Stimulated activated CD8-positive, alpha-beta memory T cell treated with anti-CD3 and anti-CD28 coated beads, Interleukin-4, amount 100 ng/mL, for 4 hours (primary cell): ENCODE results near the gene TRPC3.

Source experiments
- DNase-seq, 2 donors: peaks; one replicate each; pipeline ENCODE4 v3.0.0-alpha.2; 2020; ENCODE audit warnings: low read depth in 2 of 2, low spot score in 1 of 2

TRPC3 gene

GRCh38 chr4:121876070-121876469, 75.8 kb downstream of the TRPC3 start:
- DNase-seq: no peak

GRCh38 chr4:121875652-121876051, 76.2 kb downstream of the TRPC3 start:
- no peak for DNase-seq

GRCh38 chr4:121873604-121874003, 78.3 kb downstream of the TRPC3 start:
- DNase-seq: no peak

DNA sequence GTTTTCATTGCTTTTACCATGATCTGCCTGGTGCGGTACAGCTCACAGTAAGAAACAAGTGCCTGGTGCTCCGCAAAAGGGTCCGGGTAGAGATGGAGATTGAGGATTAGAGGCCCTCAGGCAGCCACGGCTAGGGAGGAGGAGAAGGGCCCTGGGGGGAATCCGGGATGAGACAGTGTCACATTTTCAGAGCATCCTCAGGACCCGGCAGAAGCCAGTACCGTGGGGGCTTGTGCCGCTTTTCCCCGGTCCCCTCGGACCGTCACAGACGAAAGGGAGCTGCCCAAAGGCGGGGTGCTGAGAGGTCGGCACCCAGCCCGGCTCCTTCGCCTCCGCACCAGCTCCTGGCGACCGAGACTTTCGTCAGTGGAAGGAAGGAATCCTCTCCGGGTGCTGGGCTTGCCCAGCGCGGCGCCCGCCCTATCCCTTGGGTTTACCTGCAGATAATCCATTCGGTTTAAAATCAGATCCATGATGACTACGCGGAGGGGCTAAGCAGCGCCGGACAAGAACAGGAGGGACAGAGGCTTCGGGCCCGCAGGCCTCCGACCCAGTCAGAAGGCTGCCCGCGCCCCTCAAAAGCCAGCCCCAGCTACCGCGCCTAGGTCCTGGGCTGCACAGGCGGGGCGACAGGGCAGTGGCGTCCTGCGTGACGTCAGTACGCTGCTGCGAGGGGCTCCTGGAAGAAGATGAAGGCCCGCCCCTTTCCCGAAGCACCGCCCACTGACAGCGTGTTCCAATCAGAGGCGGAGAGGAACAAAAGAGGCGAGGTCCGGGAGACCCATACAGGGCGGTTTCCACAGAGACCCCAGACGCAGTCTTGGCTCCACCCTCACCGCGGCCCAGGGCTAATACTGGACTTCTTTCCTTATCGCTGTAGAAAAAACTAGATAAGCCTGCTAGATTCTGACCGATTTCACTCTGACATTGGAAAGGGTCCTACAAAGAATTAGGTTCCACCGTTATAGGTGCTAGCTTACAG, 81.7 kb downstream of the TRPC3 start, which contains the start of gene BBS7:
Gene BBS7 (minus strand): TSS at position 634 of the 982 bp plus-strand sequence. CDS start 161 bp downstream, at position 473.
- DNase-seq: peak; percentile 92 to 96

- DNase-seq: no peak
These were observed 88.1 kb downstream of the TRPC3 start for GRCh38 chr4:121863799-121864198.

DNA sequence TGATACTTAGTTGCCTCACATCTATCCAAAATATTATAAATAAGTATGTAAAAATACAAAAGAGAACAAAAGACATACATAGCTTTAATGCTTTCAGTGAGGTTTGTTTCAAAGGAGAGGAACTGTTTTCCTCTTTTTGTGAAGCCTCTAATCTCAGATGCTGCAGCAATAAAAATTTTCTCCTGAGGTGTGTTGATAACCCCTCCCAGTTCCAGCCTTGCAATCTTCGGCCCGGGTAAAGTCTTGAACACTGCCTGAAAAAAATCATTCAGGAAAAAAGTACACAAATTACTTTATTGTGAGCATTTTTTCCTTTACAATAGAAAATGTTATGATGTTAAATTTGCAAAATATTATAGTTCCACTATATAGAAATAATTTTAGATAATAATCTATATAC, 90.4 kb downstream of the TRPC3 start:
- no peak for DNase-seq

- DNase-seq: no peak
These were observed 91.7 kb downstream of the TRPC3 start for GRCh38 chr4:121860121-121860520.

DNA sequence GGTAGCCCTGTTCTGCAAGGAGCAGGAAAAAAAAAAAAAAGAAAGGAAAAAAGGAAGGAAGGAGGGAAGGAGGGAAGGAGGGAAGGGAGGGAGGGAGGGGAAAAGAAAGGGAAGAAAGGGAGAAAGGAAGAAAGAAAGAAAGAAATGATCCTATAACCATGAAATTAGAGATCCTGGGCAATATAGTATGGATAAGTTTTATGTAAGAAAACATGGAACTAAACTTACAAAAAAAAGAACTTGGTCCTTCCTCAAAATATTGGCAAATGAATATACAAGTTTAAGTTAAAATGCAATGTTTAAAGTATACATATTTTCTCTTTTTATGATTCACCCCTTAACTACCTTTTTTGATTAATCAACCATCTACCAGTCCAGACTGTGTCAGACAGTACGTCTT, 100.5 kb downstream of the TRPC3 start:
- DNase-seq: no peak

DNA sequence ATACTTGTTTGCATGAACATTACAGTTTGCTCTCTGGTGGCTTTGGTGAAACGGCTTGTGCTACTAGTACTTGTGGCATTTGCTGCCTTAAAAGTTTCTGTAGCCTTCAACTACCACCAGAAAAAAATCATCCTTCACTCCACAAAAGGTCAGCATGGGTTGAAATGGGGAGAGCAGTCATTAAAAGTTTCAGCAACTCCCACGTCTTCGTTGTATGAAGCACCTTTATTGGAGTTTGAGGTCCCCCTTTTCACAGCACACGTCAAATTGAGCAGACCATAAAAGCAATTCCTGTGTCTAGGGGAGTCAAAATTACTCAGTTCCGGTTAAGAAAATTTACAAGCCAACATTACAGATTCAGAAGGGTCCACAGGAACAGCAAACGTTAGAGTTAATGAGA, 105.2 kb downstream of the TRPC3 start:
- DNase-seq: no peak

DNA sequence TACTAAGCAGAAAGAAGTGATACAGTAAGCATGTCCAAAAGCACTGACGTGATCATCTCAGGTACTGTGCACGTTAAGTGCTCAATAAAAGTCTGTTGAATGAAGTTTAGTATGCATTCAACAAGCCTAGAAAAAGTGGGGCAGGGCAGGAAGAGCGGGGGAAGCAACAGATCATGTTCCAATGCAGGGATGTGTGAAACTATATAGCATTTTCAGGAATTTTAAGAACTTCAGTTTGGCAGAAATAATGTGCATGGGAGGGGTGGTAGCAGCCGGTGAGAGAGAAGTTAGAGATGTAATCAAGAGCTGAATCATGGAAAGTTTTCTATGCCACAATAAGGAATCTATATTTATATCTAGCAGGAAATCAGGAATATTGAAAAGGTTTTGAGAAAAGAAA, 109.0 kb downstream of the TRPC3 start:
- DNase-seq: no peak

- DNase-seq: no peak
These were observed 113.7 kb downstream of the TRPC3 start for GRCh38 chr4:121838136-121838535.

- no peak for DNase-seq
These were observed 122.3 kb downstream of the TRPC3 start for GRCh38 chr4:121829511-121829910.
